Endodermal cell (in vitro differentiated cells): Measurements from ENCODE around the gene DPP4. TPM values are rescaled to one million over a fixed set of nuclear protein-coding genes. Genes with fewer than 3 reads are reported as not detected.

Source experiments
- DNase-seq: peaks from one replicate; pipeline ENCODE4 v3.0.0-alpha.2; 2017
- H3K27ac ChIP-seq: 2 replicates; pipeline ENCODE4 v1.5.1; 2013; ENCODE audit warnings: mild to moderate bottlenecking, low read depth, low read length, moderate library complexity
- H3K27me3 ChIP-seq: 2 replicates; pipeline ENCODE4 v1.6.1; 2013; ENCODE audit warnings: mild to moderate bottlenecking, low read length, moderate library complexity; ENCODE audit not compliant: insufficient read depth, control insufficient read depth, poor library complexity, severe bottlenecking
- H3K36me3 ChIP-seq: 2 replicates; pipeline ENCODE4 v1.7.0; 2013; ENCODE audit warnings: mild to moderate bottlenecking, low read length, moderate library complexity; ENCODE audit not compliant: control insufficient read depth, insufficient read depth
- H3K4me1 ChIP-seq: one replicate; pipeline ENCODE4 v1.7.0; 2013; ENCODE audit warnings: low read length; ENCODE audit not compliant: control insufficient read depth, insufficient read depth
- H3K4me3 ChIP-seq: 2 replicates; pipeline ENCODE4 v1.5.1; 2013; ENCODE audit warnings: mild to moderate bottlenecking, low read length, moderate library complexity
- H3K9ac ChIP-seq: 2 replicates; pipeline ENCODE4 v1.6.1; 2013; ENCODE audit warnings: mild to moderate bottlenecking, low read length, moderate library complexity; ENCODE audit not compliant: poor library complexity, severe bottlenecking; ENCODE audit errors: extremely low read depth
- H3K9me3 ChIP-seq: 2 replicates; pipeline ENCODE4 v1.6.1; 2013; ENCODE audit warnings: mild to moderate bottlenecking, low read length, moderate library complexity; ENCODE audit not compliant: control insufficient read depth
- H3K27ac Mint-ChIP-seq: 2 replicates; pipeline ENCODE4 v1.8.0; 2020; ENCODE audit warnings: mixed read lengths
- H3K27me3 Mint-ChIP-seq: 2 replicates; pipeline ENCODE4 v1.8.0; 2021; ENCODE audit warnings: mild to moderate bottlenecking, mixed read lengths; ENCODE audit not compliant: insufficient read depth
- H3K36me3 Mint-ChIP-seq: 2 replicates; pipeline ENCODE4 v1.8.0; 2020; ENCODE audit warnings: low read depth, mixed read lengths
- H3K4me1 Mint-ChIP-seq: 2 replicates; pipeline ENCODE4 v1.8.0; 2020; ENCODE audit warnings: mixed read lengths
- H3K4me3 Mint-ChIP-seq: 2 replicates; pipeline ENCODE4 v1.8.0; 2020; ENCODE audit warnings: mild to moderate bottlenecking, moderate library complexity, mixed read lengths
- H3K9me3 Mint-ChIP-seq: 2 replicates; pipeline ENCODE4 v1.8.0; 2020; ENCODE audit warnings: mild to moderate bottlenecking, mixed read lengths
- WGBS, 2 experiments: methylation state at CpG; one replicate each; pipeline versions ENCODE4 v1.1.5 to v1.1.7; 2013; ENCODE audit warnings: missing lambda C conversion rate in 2 of 2, mixed read lengths in 1 of 2; ENCODE audit not compliant: insufficient coverage in 1 of 2, insufficient read length in 1 of 2; 5-methylcytosine and 5-hydroxymethylcytosine counted together
- total RNA-seq, 2 donors: library from RNA; stranded (reverse); fragmentation: NEBNext Ultra II Directional in 1 of 2; extraction: Animal tissue kit (Norgen Biotek cat#: 25700) in 1 of 2; gene quantifications; 2 replicates in 1 of 2; 3 replicates in 1 of 2; pipeline ENCODE4 v1.2.1, GENCODE V29; 2021
- TF ChIP-seq, protein P1 (sequence below): fragments of 200-600 bp; sonication (generic); conservative IDR thresholded peaks from 2 replicates; pipeline ENCODE4 v1.5.0; 2021; ENCODE audit warnings: antibody characterized with exemption, mild to moderate bottlenecking

Gene DPP4
- total RNA-seq, 2 donors from 2014 or later: 0.46 to 1.2 TPM

DNA sequence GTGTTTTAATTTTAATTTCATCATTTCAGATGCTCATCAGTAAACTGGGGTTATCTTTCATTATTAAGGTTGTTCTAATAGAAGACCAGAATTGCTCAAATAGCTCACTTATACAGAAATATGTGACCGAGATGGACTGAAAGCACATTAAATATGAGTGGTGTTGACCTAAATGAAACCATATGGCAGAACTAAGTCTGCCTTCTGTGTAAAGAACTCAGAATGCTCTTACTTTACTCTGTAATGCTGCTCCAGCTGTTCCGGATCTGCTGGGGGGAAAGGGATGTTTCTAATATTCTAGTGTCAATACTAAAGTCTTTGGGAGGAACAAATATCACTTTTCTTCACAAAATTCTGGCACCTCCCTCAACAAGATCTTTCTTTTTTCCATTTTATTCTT is 131.0 kb downstream of the DPP4 start:
- TF ChIP-seq, protein P1, sequence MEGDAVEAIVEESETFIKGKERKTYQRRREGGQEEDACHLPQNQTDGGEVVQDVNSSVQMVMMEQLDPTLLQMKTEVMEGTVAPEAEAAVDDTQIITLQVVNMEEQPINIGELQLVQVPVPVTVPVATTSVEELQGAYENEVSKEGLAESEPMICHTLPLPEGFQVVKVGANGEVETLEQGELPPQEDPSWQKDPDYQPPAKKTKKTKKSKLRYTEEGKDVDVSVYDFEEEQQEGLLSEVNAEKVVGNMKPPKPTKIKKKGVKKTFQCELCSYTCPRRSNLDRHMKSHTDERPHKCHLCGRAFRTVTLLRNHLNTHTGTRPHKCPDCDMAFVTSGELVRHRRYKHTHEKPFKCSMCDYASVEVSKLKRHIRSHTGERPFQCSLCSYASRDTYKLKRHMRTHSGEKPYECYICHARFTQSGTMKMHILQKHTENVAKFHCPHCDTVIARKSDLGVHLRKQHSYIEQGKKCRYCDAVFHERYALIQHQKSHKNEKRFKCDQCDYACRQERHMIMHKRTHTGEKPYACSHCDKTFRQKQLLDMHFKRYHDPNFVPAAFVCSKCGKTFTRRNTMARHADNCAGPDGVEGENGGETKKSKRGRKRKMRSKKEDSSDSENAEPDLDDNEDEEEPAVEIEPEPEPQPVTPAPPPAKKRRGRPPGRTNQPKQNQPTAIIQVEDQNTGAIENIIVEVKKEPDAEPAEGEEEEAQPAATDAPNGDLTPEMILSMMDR: no peak
- Histone ChIP-seq H3K9ac (no peak overlapping the region), H3K4me1 (no peaks in the 10 kb centered on the region), H3K36me3 (no peaks in the 10 kb centered on the region), H3K4me3 (no peak overlapping the region), H3K27ac (no peak overlapping the region), H3K27me3 (no peaks in the 10 kb centered on the region), H3K9me3 (no peaks in the 10 kb centered on the region)
- Mint-ChIP-seq H3K4me3 (no peak overlapping the region), H3K27me3 (no peaks in the 10 kb centered on the region), H3K9me3 (no peaks in the 10 kb centered on the region), H3K4me1 (no peaks in the 10 kb centered on the region), H3K36me3 (no peaks in the 10 kb centered on the region), H3K27ac (no peak overlapping the region)
- WGBS, 2 experiments: 83% methylated on average over 2 of the region's 2 CpGs; no CpG with 5 or more reads in 1 of the 2 experiments
- no peak for DNase-seq

Other genes with a start within 250 kb of the DPP4 start
- not detected for gene GCG, start 78.0 kb upstream of the DPP4 start, total RNA-seq
- gene FAP, start 169.2 kb upstream of the DPP4 start, total RNA-seq: not detected
- under 1 TPM; 0.13 to 0.15 TPM for gene IFIH1, start 244.5 kb upstream of the DPP4 start, total RNA-seq